Epithelial cell of proximal tubule (primary cell): ENCODE results near the gene METTL25B. TPM values are rescaled to one million over a fixed set of nuclear protein-coding genes. Genes with fewer than 3 reads are reported as not detected.

Experiments
- DNase-seq: peaks from one replicate; pipeline ENCODE4 v3.0.0-alpha.2; 2011; ENCODE audit warnings: low read depth
- H3K4me3 ChIP-seq: 2 replicates; pipeline ENCODE4 v1.5.1; 2011; ENCODE audit warnings: low read depth, mild to moderate bottlenecking, low read length
- CTCF ChIP-seq: conservative IDR thresholded peaks from 2 replicates; pipeline ENCODE4 v1.5.1; 2012; ENCODE audit warnings: low read depth, mild to moderate bottlenecking, low read length
- total RNA-seq: library from RNA; depleted of rRNA; stranded (reverse); fragments of >200 nt; gene quantifications from 2 replicates; pipeline ENCODE4 v1.2.3, GENCODE V29; 2015

Gene METTL25B
- total RNA-seq, 1 donor from 2014 or later = 19.9 TPM

GRCh38 chr1:156749419-156750118 is 21.3 kb downstream of the METTL25B start:
- no peak for DNase-seq
- no peak for TF ChIP-seq CTCF
- H3K4me3 ChIP-seq = peak overlapping the region; percentile 97

- no peak for DNase-seq
- H3K4me3 ChIP-seq = peak overlapping the region; percentile 97
- no peak for TF ChIP-seq CTCF
Measured at GRCh38 chr1:156750191-156750672, 22.0 kb downstream of the METTL25B start.

- peak overlapping the region; percentile 97 for H3K4me3 ChIP-seq
- no peak for TF ChIP-seq CTCF
- DNase-seq = no peak
Measured at GRCh38 chr1:156750711-156751450, 22.6 kb downstream of the METTL25B start.

- no peak for DNase-seq
- TF ChIP-seq CTCF = no peak
- peak within 1 kb of the TSS; percentile 97 for H3K4me3 ChIP-seq
Measured at GRCh38 chr1:156751451-156751756, 23.1 kb downstream of the METTL25B start, which contains the start of gene HDGF. TSS of gene HDGF (minus strand) at chr1:156751675. CDS start at chr1:156751429, 246 bp downstream.

- H3K4me3 ChIP-seq = peak overlapping the region; percentile 97
- no peak for TF ChIP-seq CTCF
- DNase-seq = no peak
Measured at GRCh38 chr1:156751757-156752481, 23.6 kb downstream of the METTL25B start.

GRCh38 chr1:156752843-156753482 is 24.7 kb downstream of the METTL25B start:
- no peak for TF ChIP-seq CTCF
- DNase-seq = no peak
- H3K4me3 ChIP-seq = peak overlapping the region; percentile 97
